Gastrocnemius medialis (tissue), 4 donors: Measurements from ENCODE around the gene SERPINA5.

ENCODE experiments used
- CTCF ChIP-seq, 5 experiments: fragments of 450-650 bp in 3 of 5; fragments of 200-600 bp in 2 of 5; sonication (generic) in 2 of 5; IDR thresholded peaks in 4 of 5; conservative IDR thresholded peaks in 1 of 5; 1 replicate in 4 of 5; 2 replicates in 1 of 5; pipeline ENCODE4 v1.5.1; 2016 to 2019; ENCODE audit warnings: antibody characterized with exemption in 5 of 5, mild to moderate bottlenecking in 3 of 5, moderate library complexity in 3 of 5
- POLR2A ChIP-seq, 2 donors: fragments of 450-650 bp; IDR thresholded peaks; one replicate each; pipeline ENCODE4 v1.6.1; 2017; ENCODE audit warnings: antibody characterized with exemption in 2 of 2, mild to moderate bottlenecking in 2 of 2, moderate library complexity in 2 of 2

DNA sequence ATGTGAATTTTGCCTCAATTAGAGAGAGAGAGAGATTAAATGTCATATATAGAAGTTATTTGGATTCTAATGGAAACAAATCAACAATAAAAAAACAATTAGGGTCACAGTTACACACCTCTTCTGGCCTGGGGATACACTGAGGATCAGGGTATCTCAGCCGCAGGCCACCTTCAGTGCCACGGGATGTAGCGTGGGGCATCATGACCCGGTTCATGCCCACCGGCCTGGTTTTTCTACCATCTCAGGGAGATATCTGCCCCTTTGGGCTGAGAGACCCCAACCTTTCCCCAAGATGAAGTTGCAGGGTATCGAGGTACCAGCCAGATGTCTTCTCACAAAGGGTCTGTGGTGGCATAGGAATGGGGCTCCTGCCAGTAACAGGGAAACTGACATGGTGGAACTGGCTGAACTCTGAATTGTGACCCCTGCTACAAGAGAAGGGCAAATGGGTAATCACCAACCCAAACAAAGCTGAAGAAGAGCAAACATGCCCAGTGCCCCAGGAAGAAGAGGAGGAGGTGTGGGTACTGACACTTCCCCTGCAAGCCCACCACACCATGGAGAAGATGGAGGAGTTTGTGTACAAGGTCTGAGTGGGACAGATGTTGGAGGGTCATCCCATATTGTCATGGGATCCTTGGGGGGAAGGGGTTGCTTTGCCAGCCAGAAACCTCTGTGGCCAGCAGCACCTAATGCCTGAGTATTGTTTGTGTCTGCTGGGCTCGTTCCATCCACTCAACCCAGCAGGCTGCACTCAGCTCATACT lies 50.5 kb downstream of the SERPINA5 start:
- TF ChIP-seq CTCF (IDR thresholded peaks at IDR 0.05 in 4 of 5, conservative IDR thresholded peaks at IDR 0.05 in 1 of 5) (no peak), POLR2A (IDR thresholded peaks at IDR 0.05) (no peak)
